HG02938 (cell line): ENCODE results near the gene PUS1.
"Not testable (repeated sequence)": the region's sequence is repeated elsewhere in the genome, so short reads cannot be mapped to it uniquely, and the experiment has no call there.

Experiments
- ATAC-seq: cut with Tn5 transposase; IDR thresholded peaks from one replicate; pipeline ENCODE4 v1.9.1; 2021; ENCODE audit warnings: mild to moderate bottlenecking, moderate library complexity; ENCODE audit not compliant: unreplicated experiment

PUS1 gene

DNA sequence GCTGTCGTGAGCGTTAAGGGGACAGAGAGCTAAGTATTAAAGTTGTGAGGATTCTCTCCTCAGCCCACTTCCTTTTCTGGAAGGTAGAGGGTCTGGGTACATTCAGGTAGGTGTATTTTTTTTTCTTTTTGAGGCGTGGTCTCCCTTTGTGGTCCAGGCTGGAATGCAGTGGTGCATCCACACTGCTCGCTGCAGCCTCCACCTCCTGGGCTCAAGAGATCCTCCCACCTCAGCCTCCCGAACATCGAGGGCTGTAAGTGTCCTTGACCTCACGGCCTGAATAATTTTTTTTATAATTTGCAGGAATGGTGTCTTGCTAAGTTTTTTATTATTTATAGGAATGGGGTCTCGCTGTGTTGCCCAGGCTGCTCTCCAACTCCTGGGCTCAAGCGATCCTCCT, 1.4 kb downstream of the PUS1 start:
- ATAC-seq = no peak

DNA sequence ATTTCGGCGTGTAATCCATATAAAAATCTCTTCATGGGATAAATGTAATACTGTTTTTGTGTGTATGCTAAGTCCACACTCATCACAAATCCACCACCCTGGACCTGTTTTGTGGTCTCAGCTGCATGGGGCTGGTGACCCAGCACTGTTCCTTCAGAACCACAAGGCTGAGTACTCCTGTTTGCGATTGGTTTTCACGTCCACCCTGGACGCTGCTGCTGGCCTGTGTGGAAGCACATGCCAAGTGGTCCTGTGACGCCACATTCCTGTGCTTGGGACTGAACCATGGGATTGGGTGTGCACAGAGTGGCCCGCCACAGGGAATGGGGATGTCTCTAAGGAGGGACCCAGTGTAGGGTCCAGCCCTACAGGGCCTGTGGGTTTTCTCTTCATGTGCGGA, 4.3 kb downstream of the PUS1 start:
- no peak for ATAC-seq

- ATAC-seq = no peak
Measured at GRCh38 chr12:131934535-131934934, 5.5 kb downstream of the PUS1 start.

DNA sequence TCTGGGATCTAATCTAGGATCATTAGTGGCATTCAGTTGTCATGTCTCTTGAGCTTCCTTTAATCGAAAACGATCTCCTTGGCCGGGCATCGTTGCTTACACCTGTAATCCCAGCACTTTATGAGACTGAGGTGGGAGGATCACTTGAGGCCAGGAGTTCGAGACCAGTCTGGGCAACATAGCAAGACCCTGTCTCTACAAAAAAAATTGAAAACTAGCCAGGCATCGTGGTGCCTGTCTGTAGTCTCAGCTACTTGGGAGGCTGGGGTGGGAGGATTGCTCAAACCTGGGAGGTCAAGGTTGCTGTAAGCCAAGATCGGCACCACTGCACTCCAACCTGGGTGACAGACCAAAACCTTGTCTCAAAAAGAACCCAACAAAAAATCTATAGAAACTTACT, 9.0 kb downstream of the PUS1 start:
- no peak for ATAC-seq

DNA sequence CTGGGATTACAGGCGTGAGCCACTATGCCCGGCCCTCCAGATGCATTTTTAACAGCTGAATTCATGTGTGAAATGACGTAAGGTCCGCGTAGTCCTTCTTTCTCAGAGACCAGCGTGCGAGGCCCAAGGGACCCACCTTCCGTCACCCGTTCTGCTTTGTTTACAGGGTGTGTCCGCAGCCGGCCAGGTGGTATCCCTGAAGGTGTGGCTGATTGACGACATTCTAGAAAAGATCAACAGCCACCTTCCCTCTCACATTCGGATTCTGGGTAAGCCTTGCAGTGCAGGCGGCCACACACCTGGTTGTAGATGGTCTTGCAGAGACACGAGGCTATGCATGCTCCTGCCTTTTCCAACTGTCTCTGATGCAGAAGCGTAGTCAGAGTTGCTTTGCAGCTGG, 9.9 kb downstream of the PUS1 start:
- no peak for ATAC-seq

DNA sequence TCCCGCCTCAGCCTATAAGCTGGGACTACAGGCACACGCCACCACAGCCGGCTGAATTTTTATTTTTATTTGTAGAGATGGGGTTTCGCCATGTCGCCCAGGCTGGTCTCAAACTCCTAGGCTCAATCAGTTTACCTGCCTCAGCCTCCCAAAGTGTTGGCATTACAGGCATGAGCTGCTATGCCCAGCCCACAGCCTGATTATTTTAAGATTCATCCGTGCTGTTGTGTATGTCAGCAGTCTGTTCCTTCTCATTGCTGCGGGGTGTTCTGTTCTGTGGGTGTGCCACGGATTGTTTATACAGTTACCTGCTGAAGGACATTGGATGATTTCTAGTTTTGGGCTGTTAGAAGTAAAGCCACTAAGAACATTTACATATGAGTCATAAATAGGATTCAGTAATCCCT, 11.1 kb downstream of the PUS1 start:
- ATAC-seq = no peak

- ATAC-seq = no peak
Measured at GRCh38 chr12:131941116-131941986, 12.3 kb downstream of the PUS1 start.

DNA sequence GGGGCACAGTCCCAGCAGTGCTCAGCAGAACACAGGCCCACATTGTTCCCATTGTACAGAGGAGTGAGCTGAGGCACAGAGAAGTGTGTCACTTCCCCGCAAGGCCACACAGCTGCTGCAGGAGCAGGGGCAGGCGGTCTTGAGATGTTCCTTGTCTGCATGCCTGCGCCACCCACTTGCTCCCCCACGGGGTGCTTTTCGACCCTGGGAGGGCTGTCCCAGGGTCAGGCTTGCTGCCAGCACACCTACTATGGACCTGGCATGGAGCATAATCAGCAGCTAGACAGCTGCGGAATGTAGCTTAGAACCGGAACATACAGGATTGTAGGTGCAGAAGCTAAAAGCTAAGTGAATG, 12.9 kb downstream of the PUS1 start:
- no peak for ATAC-seq

DNA sequence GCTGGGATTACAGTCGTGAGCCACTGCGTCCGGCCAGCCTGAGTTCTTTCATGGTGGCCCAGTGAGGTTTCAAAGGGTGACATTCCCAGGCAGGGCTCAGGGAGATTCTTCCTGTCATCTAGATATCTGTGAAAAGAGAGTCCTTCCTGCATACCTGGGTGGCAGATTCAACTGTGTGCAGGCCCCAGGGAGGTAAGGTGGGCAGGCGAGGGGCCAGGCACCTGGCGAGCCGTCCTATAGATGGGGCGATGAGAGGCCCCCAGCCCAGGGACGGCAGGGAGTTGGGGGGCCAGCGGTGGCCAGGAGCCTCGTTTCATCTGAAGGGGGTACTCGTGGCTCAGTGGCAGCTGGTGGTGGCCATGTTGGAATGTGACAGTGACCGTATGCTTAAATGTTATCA, 13.6 kb downstream of the PUS1 start:
- ATAC-seq = no peak

DNA sequence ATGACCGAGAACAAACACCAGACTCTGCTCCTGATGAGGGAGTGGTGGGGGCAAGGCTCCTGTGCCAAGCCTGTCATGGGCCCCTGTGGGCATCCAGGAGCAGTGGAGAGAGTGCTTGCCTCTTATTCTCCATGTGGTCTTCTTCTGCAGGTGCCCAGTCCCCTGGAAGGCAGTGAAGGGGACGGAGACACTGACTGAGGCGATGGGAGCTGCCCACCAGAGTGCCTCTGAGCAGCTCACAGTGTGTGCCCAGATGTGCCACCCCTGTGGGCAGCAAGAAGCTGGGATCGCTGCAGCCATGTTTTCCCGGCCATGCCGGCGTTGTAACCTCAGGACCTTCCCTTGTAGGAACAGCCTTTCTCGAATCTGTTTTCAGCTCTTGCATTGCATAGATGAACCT, 14.3 kb downstream of the PUS1 start:
- no peak for ATAC-seq

DNA sequence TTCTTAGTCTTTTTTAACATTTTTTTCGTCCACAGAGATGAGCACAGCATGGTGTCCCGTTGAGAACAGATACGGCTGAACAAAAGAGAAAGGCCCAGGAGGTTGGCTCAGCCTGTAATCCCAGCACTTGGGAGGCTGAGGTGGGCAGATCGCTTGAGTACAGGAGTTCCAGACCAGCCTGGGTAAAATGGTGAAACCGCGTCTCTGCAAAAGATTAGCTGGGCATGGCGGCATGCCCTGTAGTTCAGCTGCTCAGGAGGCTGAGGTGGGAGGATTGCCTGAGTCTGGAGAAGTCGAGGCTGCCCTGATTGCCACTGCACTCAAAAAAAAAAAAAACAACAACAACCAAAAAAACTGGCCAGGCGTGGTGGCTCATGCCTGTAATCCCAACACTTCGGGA, 14.8 kb downstream of the PUS1 start:
- no peak for ATAC-seq

DNA sequence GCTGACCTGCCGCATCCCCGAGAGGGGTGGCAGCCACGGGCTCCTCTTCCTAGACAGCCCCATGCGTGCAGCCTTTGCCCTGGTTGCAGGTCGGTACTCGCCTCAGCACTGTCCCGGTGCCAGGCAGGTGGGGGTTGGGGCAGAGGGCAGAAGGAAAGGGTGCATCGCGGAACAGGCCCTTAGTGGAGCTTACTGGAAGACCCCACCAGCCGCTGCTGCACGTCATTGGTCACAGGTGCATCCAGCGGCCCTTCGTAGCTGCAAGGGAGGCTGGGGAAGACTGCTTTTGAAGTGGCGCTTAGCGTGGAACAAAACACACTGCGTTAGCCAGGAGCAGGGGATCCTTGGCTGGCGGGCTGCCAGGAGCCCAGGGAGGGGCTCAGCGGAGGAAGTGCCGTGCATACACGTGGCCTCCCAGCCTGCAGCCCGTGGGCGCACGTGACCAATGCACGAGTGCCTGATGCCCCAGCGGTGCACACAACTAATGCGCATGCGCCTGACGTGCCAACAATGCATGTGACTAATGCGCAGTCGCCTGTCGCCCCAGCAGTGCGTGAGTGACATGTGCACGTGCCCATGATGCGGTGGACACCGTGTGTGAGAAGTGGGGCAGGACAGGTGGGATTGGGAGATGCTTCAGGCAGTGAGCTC, 15.7 kb downstream of the PUS1 start:
- no peak for ATAC-seq

DNA sequence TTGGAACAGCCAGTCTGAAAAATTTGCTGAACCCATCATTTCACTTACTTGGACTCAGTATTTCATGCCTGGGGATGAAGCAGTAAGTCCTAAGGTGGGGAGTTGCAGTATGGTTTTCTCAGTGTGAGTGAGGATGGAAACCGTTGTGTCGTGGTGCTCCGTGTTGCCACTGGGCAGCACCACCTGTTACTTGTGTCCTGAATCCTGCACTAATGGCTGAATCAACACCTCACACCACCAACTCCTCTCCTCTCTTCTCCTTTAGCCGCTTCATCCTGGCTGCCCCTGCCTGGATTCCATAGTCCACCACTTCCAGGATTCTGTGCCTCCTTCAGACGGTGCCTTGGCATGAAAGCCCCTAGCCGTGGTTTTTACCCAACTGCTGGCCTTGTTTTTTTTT, 17.7 kb downstream of the PUS1 start:
- ATAC-seq = no peak

DNA sequence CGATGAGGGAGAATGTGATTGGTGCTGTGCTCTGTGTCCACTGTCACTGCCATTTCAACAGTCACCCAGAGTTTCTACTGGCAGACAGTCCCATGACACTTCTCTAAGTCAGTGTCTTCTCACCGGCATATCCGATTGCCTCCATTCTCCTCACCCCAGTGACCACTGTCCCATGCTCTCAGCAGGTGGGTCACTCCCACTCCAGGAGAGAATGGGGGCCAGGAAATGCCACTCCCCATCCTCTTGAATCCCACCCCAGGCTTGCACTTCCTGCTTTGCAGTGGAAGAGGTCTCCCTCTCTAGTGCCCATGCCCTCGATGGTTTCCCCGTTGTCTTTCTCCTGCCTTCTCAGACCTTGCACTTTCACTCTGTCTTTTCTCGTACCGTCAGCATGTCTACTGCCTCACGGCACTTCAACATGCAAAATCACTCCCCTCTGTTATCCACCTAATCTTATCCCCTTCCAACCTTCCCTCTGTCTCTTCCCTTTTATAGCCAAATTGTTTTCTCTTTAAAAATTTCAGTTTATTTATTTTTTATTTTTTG, 18.5 kb downstream of the PUS1 start:
- ATAC-seq = no peak

DNA sequence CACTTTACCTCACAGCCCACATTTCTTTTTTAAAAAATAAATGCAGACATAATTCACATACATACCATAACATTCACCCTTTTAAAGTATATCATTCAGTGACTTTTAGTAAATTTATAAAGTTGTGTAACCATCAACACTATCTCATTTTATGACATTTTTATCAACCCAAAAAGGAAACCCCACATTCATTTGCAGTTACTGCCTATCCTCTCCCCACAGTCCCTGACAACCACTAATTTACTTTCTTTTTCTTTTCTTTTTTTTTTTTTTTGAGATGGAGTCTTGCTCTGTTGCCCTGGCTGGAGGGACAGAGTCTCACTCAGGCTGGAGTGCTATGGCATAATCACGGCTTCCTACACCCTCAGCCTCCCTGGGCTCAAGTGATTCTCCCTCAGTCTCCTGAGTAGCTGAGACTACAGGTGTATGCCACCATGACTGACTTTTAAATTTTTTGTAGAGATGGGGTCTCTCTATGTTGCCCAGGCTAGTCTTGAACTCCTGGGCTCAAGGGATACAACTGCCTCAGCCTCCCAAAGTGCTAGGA, 19.2 kb downstream of the PUS1 start:
- no peak for ATAC-seq

- ATAC-seq = not testable (repeated sequence)
Measured at GRCh38 chr12:131948713-131949430, 19.8 kb downstream of the PUS1 start.

- ATAC-seq = peak; percentile 78
Measured at GRCh38 chr12:131949431-131950181, 20.5 kb downstream of the PUS1 start, which contains the start of gene EP400. Gene EP400 (plus strand): TSS chr12:131949942. CDS start chr12:131960620, 10,678 bp downstream.

DNA sequence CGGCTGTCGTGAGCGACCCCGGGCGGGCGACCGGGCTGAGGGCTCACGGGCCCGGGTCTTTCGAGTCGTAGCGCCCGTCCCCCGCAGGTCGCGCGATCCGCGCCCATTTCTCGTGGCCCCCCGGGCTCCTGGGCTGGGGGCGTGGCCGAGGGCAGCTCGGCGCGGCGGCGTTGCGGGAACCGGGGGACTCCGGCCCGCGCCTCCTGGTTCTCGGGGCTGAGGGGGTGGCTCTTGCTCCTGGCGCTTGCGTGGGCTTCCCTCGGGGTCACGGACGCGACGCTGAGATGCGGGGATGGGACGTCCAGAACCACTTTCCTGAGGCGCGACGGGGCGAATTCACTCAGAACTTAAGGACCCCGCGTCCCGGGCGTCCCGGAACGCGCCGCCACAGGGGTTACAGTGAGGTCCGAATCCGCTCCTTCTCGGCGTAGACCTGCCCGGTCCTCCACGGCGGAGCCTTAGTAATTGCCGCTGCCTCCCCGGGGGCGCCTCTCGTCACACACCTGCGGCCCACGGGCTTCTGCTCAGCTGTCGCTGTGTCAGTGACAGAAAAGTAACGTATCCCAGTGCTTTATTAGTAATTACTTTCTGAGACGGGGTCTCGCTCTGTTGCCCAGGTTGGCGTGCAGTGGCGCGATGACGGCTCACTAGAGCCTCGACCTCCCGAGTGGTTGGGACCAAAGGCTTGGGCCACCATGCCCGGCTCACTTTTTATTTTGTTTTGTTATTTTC, 21.3 kb downstream of the PUS1 start:
- ATAC-seq = peak; percentile 35

GRCh38 chr12:131953810-131954209, 24.7 kb downstream of the PUS1 start:
- not testable (repeated sequence) for ATAC-seq

- not testable (repeated sequence) for ATAC-seq
Measured at GRCh38 chr12:131954460-131954859, 25.4 kb downstream of the PUS1 start.
